ENCODE results near the gene PPP1R14C. TPM values are rescaled to one million over a fixed set of nuclear protein-coding genes. Genes with fewer than 3 reads are reported as not detected.
A peak's percentile ranks its signal among the peaks of the same experiment; 100 is the strongest.
"Not testable (repeated sequence)": the region's sequence is repeated elsewhere in the genome, so short reads cannot be mapped to it uniquely, and the experiment has no call there.

PPP1R14C gene
- total RNA-seq, 4 donors from 2014 or later: 34.7 to 102 (median 79.7) TPM

DNA sequence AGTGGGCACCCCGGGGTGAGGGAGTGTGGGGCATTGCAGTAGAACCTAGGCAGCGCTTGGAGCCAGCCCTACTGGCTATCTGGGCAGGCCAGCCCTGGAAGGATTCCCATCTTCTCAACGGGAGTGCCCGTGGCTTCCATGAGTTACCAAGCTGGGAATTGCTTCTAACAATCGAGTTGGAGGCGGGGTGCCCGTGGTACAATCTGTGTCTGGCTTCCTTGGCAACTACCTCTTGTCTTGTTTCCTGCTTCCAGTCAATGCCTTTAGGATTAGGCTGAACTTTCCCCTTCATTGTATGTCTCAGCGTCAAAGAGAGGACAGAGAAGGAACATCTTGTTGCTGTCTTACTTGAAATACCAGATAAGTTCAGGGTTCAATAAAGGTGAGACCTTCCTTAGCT is 33.3 kb downstream of the PPP1R14C start:
- Histone ChIP-seq H3K36me3 (no peaks in the 10 kb centered on the region), H3K27me3 (no peaks in the 10 kb centered on the region), H3K27ac (peak overlapping the region in 1 of 3 donors; percentile 13), H3K4me1 (peaks cover 21 to 30% of the 10 kb centered on the region in 2 donors), H3K9me3 (no peaks in the 10 kb centered on the region), H3K4me3 (replicated peaks in 1 of 3) (no peak overlapping the region)
- 54 to 56% methylated on average over 6 to 8 of the region's 8 CpGs for WGBS, 2 donors
- peak; percentile 35 to 40 for DNase-seq
- intact Hi-C loops (cut with DNase I): no loop called here
- TF ChIP-seq, protein P1, sequence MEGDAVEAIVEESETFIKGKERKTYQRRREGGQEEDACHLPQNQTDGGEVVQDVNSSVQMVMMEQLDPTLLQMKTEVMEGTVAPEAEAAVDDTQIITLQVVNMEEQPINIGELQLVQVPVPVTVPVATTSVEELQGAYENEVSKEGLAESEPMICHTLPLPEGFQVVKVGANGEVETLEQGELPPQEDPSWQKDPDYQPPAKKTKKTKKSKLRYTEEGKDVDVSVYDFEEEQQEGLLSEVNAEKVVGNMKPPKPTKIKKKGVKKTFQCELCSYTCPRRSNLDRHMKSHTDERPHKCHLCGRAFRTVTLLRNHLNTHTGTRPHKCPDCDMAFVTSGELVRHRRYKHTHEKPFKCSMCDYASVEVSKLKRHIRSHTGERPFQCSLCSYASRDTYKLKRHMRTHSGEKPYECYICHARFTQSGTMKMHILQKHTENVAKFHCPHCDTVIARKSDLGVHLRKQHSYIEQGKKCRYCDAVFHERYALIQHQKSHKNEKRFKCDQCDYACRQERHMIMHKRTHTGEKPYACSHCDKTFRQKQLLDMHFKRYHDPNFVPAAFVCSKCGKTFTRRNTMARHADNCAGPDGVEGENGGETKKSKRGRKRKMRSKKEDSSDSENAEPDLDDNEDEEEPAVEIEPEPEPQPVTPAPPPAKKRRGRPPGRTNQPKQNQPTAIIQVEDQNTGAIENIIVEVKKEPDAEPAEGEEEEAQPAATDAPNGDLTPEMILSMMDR (IDR thresholded peaks at IDR 0.05): no peak
- no peak for TF ChIP-seq POLR2A (IDR thresholded peaks at IDR 0.05)

GRCh38 chr6:150176659-150177058 is 33.8 kb downstream of the PPP1R14C start:
- WGBS, 2 donors: 59 to 70% methylated on average over 8 of the region's 8 CpGs

DNA sequence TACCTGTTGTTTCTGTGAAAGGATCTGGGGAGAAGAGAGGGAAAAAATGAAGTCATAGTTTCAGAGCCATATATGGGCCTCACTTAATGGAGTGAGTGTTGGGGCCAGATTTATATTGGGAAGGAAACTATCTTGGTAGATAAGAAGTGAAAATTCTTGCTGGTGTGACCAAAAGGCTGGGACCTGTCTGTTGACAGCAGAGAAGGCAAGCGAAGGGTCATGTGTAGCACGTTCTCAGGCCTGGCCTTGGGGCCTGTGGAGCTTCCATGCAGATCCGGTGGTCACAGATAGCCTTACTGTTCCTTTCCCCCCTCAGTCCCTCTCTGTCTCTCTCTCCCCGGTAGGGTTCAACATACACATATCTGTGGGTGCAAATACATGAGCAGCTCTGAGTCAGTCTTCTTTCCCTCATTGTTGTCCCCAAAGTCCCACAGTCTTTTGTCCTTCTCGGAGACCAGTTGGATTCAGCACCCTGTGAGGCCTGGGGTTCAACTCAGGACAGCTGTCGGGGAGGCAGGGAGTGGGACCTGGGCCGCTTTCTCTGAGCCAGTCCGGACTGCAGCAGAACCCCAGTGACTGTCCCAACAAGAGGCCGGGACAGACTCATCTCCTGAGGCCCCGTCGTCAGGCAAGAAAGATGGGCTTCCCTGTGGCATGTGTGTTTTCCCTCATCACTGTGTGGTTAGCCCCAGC is 34.6 kb downstream of the PPP1R14C start:
- 90% methylated on average over 9 to 11 of the region's 11 CpGs for WGBS, 2 donors
- H3K4me3 ChIP-seq (replicated peaks in 1 of 3): no peak overlapping the region
- peak overlapping the region; percentile 4 to 10 (median 8) for H3K27ac ChIP-seq
- intact Hi-C loops (cut with DNase I): no loop called here
- H3K36me3 ChIP-seq: no peaks in the 10 kb centered on the region
- no peaks in the 10 kb centered on the region for H3K27me3 ChIP-seq
- TF ChIP-seq, protein P1 (IDR thresholded peaks at IDR 0.05): no peak
- no peak for TF ChIP-seq POLR2A (IDR thresholded peaks at IDR 0.05)
- peaks cover 21 to 30% of the 10 kb centered on the region in 2 donors for H3K4me1 ChIP-seq
- DNase-seq: no peak
- H3K9me3 ChIP-seq: no peaks in the 10 kb centered on the region

More at GRCh38 chr6:150176659-150177058, 33.8 kb downstream of the PPP1R14C start:
- Histone ChIP-seq H3K9me3 (no peaks in the 10 kb centered on the region), H3K36me3 (no peaks in the 10 kb centered on the region), H3K4me1 (peaks cover 21 to 30% of the 10 kb centered on the region in 2 donors), H3K27me3 (no peaks in the 10 kb centered on the region), H3K27ac (peak overlapping the region in 2 of 3 donors; percentile 4 to 13), H3K4me3 (replicated peaks in 1 of 3) (no peak overlapping the region)
- intact Hi-C loops (cut with DNase I): no loop called here
- no peak for TF ChIP-seq POLR2A (IDR thresholded peaks at IDR 0.05)
- TF ChIP-seq, protein P1 (IDR thresholded peaks at IDR 0.05): no peak
- DNase-seq: no peak

DNA sequence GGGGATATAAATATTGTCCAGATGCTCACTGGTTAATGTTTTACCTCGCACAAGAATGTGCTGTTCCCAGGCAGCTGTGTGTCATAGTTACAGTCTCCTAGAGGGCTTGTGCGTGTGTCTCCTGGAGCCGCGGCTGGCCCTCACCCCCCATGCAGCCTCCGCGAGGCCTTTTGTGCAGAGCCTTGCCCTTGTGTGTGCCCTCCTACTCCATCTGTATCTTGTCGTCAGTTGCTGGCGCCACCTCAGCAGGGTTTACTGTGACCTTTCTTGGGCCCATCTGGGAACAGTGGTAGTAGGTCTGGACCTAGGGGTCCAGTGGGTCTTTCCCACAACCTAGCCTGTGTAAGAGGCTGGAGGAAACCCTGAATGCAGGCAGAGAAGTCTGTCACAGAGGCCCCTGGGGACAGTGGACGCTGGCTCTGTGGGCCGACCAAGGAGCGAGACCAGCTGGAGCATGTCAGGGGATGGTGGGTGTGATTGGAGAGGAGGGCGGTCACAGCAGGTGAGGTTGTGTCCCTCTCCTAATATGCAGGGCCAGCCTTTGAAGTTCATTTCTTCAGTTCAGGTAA is 35.2 kb downstream of the PPP1R14C start:
- intact Hi-C loops (cut with DNase I): no loop called here
- WGBS, 2 donors: 61 to 75% methylated on average over 11 to 12 of the region's 12 CpGs
- Histone ChIP-seq H3K36me3 (no peaks in the 10 kb centered on the region), H3K4me3 (replicated peaks in 1 of 3) (no peak overlapping the region), H3K27ac (peak overlapping the region in 2 of 3 donors; percentile 4 to 8), H3K27me3 (no peaks in the 10 kb centered on the region), H3K9me3 (no peaks in the 10 kb centered on the region), H3K4me1 (peaks cover 21 to 30% of the 10 kb centered on the region in 2 donors)
- TF ChIP-seq, protein P1 (IDR thresholded peaks at IDR 0.05): no peak
- no peak for TF ChIP-seq POLR2A (IDR thresholded peaks at IDR 0.05)
- DNase-seq: peak; percentile 24 to 27

DNA sequence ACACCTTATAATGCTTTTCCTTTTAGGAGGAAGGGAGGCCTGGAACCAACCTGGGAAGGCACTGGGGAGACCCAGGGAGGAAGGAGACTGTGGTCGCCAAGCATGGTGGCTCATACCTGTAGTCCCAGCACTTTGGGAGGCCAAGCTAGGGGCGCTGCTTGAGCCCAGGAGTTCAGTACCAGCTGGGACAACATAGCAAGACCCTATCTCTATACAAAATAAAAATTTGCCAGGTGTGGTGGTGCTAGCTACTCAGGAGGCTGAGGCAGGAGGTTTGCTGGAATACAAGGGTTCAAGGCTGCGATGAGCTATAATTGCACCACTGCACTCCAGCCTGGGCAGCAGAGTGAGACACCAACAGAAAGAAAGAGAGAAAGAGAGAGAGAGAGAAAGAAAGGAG is 36.2 kb downstream of the PPP1R14C start:
- no peaks in the 10 kb centered on the region for H3K27me3 ChIP-seq
- no peaks in the 10 kb centered on the region for H3K36me3 ChIP-seq
- no peak for TF ChIP-seq POLR2A (IDR thresholded peaks at IDR 0.05)
- TF ChIP-seq, protein P1 (IDR thresholded peaks at IDR 0.05): no peak
- H3K4me1 ChIP-seq: peaks cover 21 to 30% of the 10 kb centered on the region in 2 donors
- no peak for DNase-seq
- no peak overlapping the region for H3K4me3 ChIP-seq (replicated peaks in 1 of 3)
- no peak overlapping the region for H3K27ac ChIP-seq
- intact Hi-C loops (cut with DNase I): no loop called here
- H3K9me3 ChIP-seq: no peaks in the 10 kb centered on the region
- 95 to 97% methylated on average over 3 of the region's 3 CpGs for WGBS, 2 donors

DNA sequence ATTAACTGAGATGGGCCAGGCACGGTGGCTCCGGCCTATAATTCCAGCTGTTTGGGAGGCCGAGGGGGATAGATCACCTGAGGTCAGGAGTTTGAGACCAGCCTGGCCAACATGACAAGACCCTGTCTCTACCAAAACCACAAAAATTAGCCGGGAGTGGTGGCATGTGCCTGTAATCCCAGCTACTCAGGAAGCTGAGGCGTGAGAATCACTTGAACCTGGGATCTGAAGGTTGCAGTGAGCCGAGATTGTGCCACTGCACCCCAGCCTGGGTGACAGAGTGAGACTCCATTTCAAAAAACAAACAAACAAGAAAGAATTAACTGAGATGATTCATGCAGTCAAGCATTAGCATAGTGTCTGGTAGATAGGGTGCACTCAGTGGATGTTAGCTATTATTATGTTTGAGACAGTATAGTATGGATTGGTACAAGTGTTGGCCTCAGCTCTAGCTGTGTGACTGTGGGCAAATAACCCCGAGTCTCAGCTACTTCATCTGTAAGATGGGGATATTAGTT is 37.1 kb downstream of the PPP1R14C start:
- intact Hi-C loops (cut with DNase I); H3K27ac ChIP-seq; H3K4me3 ChIP-seq (replicated peaks in 1 of 3); H3K27me3 ChIP-seq; DNase-seq; H3K36me3 ChIP-seq; H3K9me3 ChIP-seq: not testable (repeated sequence)
- peaks cover 26 to 28% of the 10 kb centered on the region in 2 donors for H3K4me1 ChIP-seq
- WGBS, 2 donors: 76 to 83% methylated on average over 7 of the region's 7 CpGs
